HepG2 (cell line): Measurements from ENCODE around the gene COA3. TPM values are rescaled to one million over a fixed set of nuclear protein-coding genes. Genes with fewer than 3 reads are reported as not detected.
A peak's percentile ranks its signal among the peaks of the same experiment; 100 is the strongest.

Source experiments
- ASH2L ChIP-seq: fragments of 300-600, 200-600 bp; sonication (generic); IDR thresholded peaks from 2 replicates; pipeline ENCODE4 v1.7.0; 2017; ENCODE audit warnings: low read depth, mild to moderate bottlenecking, moderate library complexity, mixed read lengths, low read length; ENCODE audit not compliant: insufficient read length
- ATAD3A ChIP-seq: sonication (generic); formaldehyde crosslinking; IDR thresholded peaks from 2 replicates; pipeline ENCODE4 v1.4.0; 2020; ENCODE audit warnings: missing genetic modification reagents
- ATF6 ChIP-seq: sonication (generic); formaldehyde crosslinking; conservative IDR thresholded peaks from 2 replicates; pipeline ENCODE4 v1.4.0; 2020; ENCODE audit warnings: missing genetic modification reagents
- CEBPG ChIP-seq: IDR thresholded peaks from 2 replicates; pipeline ENCODE4 v1.6.1; 2016
- GTF3A ChIP-seq: sonication (generic); formaldehyde crosslinking; conservative IDR thresholded peaks from 2 replicates; pipeline ENCODE4 v1.4.0; 2020; ENCODE audit warnings: mild to moderate bottlenecking, missing genetic modification reagents
- HNF4G ChIP-seq, 2 experiments: sonication (generic) in 1 of 2; formaldehyde crosslinking in 1 of 2; IDR thresholded peaks; 2 replicates each; pipeline versions ENCODE4 v1.4.0 to v1.6.1; 2011 to 2020; ENCODE audit warnings: borderline replicate concordance in 2 of 2, low read depth in 2 of 2, mild to moderate bottlenecking in 2 of 2, low read length in 1 of 2, missing genetic modification reagents in 1 of 2, moderate library complexity in 1 of 2
- MTA3 ChIP-seq: sonication (generic); formaldehyde crosslinking; IDR thresholded peaks from 2 replicates; pipeline ENCODE4 v1.4.0; 2020; ENCODE audit warnings: missing genetic modification reagents
- NFE2 ChIP-seq: sonication (generic); formaldehyde crosslinking; IDR thresholded peaks from 2 replicates; pipeline ENCODE4 v1.4.0; 2020; ENCODE audit warnings: missing genetic modification reagents
- RBFOX2 ChIP-seq: fragments of 200-400 bp; formaldehyde crosslinking; IDR thresholded peaks from 2 replicates; pipeline ENCODE4 v1.6.1; 2017; ENCODE audit warnings: low read depth, mild to moderate bottlenecking, low read length
- RXRB ChIP-seq: IDR thresholded peaks from 2 replicates; pipeline ENCODE4 v1.6.1; 2016; ENCODE audit warnings: borderline replicate concordance, missing genetic modification reagents, missing compliant biosample characterization
- SAP130 ChIP-seq: IDR thresholded peaks from 2 replicates; pipeline ENCODE4 v1.6.1; 2016; ENCODE audit warnings: low read depth
- TBX3 ChIP-seq: fragments of 450-650 bp; IDR thresholded peaks from 2 replicates; pipeline ENCODE4 v1.6.1; 2017; ENCODE audit warnings: antibody characterized with exemption, mild to moderate bottlenecking, inconsistent platforms, borderline replicate concordance
- YEATS2 ChIP-seq: sonication (generic); formaldehyde crosslinking; IDR thresholded peaks from 2 replicates; pipeline ENCODE4 v1.4.0; 2020; ENCODE audit warnings: missing genetic modification reagents, borderline replicate concordance
- ZBTB10 ChIP-seq: sonication (generic); formaldehyde crosslinking; IDR thresholded peaks from 2 replicates; pipeline ENCODE4 v1.4.0; 2020; ENCODE audit warnings: missing genetic modification reagents, borderline replicate concordance
- ZNF160 ChIP-seq: sonication (generic); formaldehyde crosslinking; IDR thresholded peaks from 2 replicates; pipeline ENCODE4 v1.8.0; 2022; ENCODE audit warnings: mild to moderate bottlenecking, inconsistent platforms, missing genetic modification reagents
- ZNF205 ChIP-seq: IDR thresholded peaks from 2 replicates; pipeline ENCODE4 v1.6.1; 2018; ENCODE audit warnings: missing biosample characterization, missing genetic modification reagents
- ZNF510 ChIP-seq: sonication (generic); formaldehyde crosslinking; IDR thresholded peaks from 2 replicates; pipeline ENCODE4 v1.4.0; 2020; ENCODE audit warnings: low read depth, mild to moderate bottlenecking, missing genetic modification reagents
- ZNF720 ChIP-seq: sonication (generic); formaldehyde crosslinking; IDR thresholded peaks from 2 replicates; pipeline ENCODE4 v1.4.0; 2020; ENCODE audit warnings: missing genetic modification reagents
- ZNF83 ChIP-seq: sonication (generic); formaldehyde crosslinking; IDR thresholded peaks from 2 replicates; pipeline ENCODE4 v1.4.0; 2020; ENCODE audit warnings: missing genetic modification reagents, mild to moderate bottlenecking, borderline replicate concordance
- polyA plus RNA-seq, 8 experiments: library from polyadenylated mRNA; depleted of rRNA in 3 of 8; stranded (reverse) in 7 of 8; unstranded in 1 of 8; fragments of >200 nt; fragmentation: Illumina TruSeq in 4 of 8; extraction: Trizol in 4 of 8; gene quantifications; 2 replicates each; pipeline versions ENCODE4 v1.2.1 to v1.2.3, GENCODE V29; 2011 to 2016; ENCODE audit warnings: low read depth in 4 of 8, missing spikeins in 1 of 8, mixed read lengths in 1 of 8; ENCODE audit not compliant: insufficient read depth in 1 of 8
- total RNA-seq, 5 experiments: library from RNA; depleted of rRNA; stranded (reverse); fragments of >200 nt; fragmentation: Illumina TruSeq; extraction: Trizol; gene quantifications; 2 replicates each; pipeline ENCODE4 v1.2.3, GENCODE V29; 2016; ENCODE audit warnings: low read depth in 1 of 5
- TF ChIP-seq, protein P1 (sequence below): IDR thresholded peaks from 2 replicates; pipeline ENCODE4 v1.6.1; 2016; ENCODE audit warnings: low read depth, control low read depth
- TF ChIP-seq, protein P2 (sequence below): sonication (generic); formaldehyde crosslinking; IDR thresholded peaks from 2 replicates; pipeline ENCODE4 v1.8.1; 2023; ENCODE audit warnings: mild to moderate bottlenecking, inconsistent platforms, moderate library complexity, missing genetic modification reagents, borderline replicate concordance

Gene COA3
- total and polyA plus RNA-seq, 2 of the 13 experiments (the other 11 are each of a cell fraction or from before 2014, with no cell fraction given), result 133 to 202 TPM

GRCh38 chr17:42779936-42780850 lies 18.3 kb downstream of the COA3 start, which contains the start of gene WNK4 (continued):
- TF ChIP-seq ATF6 (CRISPR knock-in tag) (no peak), NFE2 (CRISPR knock-in tag) (no peak), CEBPG (CRISPR knock-in tag) (peak; percentile 53), GTF3A (CRISPR knock-in tag) (0 out of 2 replicates have a peak, but pooled peaks have one; percentile 24), TBX3 (no peak), ATAD3A (CRISPR knock-in tag) (no peak), ZBTB10 (CRISPR knock-in tag) (no peak; the same call in 1 of the 2 replicates), RXRB (peak; percentile 95), RBFOX2 (peak; percentile 90), ZNF205 (0 out of 2 replicates have a peak, but pooled peaks have one; percentile 11), MTA3 (CRISPR knock-in tag) (no peak), ZNF510 (CRISPR knock-in tag) (no peak), HNF4G (IDR thresholded peaks at IDR 0.05; ENCODE audit: borderline replicate concordance, low read depth, low read length) (peak; percentile 96), HNF4G (CRISPR knock-in tag; IDR thresholded peaks at IDR 0.05; ENCODE audit: borderline replicate concordance, low read depth) (peak; percentile 96), ZNF83 (CRISPR knock-in tag) (peak; percentile 17), SAP130 (CRISPR knock-in tag) (peak; percentile 87), YEATS2 (CRISPR knock-in tag) (peak; percentile 78; the same call in 1 of the 2 replicates), ASH2L (peak; percentile 81), ZNF720 (no peak; the same call in 1 of the 2 replicates), ZNF160 (CRISPR knock-in tag) (no peak)
- TF ChIP-seq, protein P1, sequence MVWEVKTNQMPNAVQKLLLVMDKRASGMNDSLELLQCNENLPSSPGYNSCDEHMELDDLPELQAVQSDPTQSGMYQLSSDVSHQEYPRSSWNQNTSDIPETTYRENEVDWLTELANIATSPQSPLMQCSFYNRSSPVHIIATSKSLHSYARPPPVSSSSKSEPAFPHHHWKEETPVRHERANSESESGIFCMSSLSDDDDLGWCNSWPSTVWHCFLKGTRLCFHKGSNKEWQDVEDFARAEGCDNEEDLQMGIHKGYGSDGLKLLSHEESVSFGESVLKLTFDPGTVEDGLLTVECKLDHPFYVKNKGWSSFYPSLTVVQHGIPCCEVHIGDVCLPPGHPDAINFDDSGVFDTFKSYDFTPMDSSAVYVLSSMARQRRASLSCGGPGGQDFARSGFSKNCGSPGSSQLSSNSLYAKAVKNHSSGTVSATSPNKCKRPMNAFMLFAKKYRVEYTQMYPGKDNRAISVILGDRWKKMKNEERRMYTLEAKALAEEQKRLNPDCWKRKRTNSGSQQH (CRISPR knock-in tag), result peak; percentile 58
- TF ChIP-seq, protein P2, sequence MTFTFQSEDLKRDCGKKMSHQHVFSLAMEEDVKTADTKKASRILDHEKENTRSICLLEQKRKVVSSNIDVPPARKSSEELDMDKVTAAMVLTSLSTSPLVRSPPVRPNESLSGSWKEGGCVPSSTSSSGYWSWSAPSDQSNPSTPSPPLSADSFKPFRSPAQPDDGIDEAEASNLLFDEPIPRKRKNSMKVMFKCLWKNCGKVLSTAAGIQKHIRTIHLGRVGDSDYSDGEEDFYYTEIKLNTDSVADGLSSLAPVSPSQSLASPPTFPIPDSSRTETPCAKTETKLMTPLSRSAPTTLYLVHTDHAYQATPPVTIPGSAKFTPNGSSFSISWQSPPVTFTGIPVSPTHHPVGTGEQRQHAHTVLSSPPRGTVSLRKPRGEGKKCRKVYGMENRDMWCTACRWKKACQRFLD (CRISPR knock-in tag), result no peak; the same call in 1 of the 2 replicates
